Astrocyte of the cerebellum (primary cell): Measurements from ENCODE around the gene ATRIP.

Source experiments
- DNase-seq: peaks from one replicate; pipeline ENCODE4 v3.0.0-alpha.2; 2011; ENCODE audit warnings: low read depth
- H3K4me3 ChIP-seq: 2 replicates; pipeline ENCODE4 v1.5.1; 2011; ENCODE audit warnings: mild to moderate bottlenecking, low read depth, low read length, moderate library complexity
- CTCF ChIP-seq: IDR thresholded peaks from 2 replicates; pipeline ENCODE4 v1.5.1; 2012; ENCODE audit warnings: low read length, low read depth, moderate library complexity, mild to moderate bottlenecking; ENCODE audit errors: missing control alignments
- in situ Hi-C: cut with HindIII; loops from 2 replicates; pipeline ENCODE4 v1.10.0; 2017; ENCODE audit warnings: low sequenced_read_pairs

ATRIP gene

GRCh38 chr3:48410205-48411040 is 36.1 kb upstream of the ATRIP start:
- DNase-seq: no peak
- no peak overlapping the region for H3K4me3 ChIP-seq
- TF ChIP-seq CTCF: no peak
- in situ Hi-C loops: no loop called here

- no peak for DNase-seq
- H3K4me3 ChIP-seq: no peak overlapping the region
- no peak for TF ChIP-seq CTCF
- in situ Hi-C loops: no loop called here
Measured at GRCh38 chr3:48411041-48411588, 35.4 kb upstream of the ATRIP start.

DNA sequence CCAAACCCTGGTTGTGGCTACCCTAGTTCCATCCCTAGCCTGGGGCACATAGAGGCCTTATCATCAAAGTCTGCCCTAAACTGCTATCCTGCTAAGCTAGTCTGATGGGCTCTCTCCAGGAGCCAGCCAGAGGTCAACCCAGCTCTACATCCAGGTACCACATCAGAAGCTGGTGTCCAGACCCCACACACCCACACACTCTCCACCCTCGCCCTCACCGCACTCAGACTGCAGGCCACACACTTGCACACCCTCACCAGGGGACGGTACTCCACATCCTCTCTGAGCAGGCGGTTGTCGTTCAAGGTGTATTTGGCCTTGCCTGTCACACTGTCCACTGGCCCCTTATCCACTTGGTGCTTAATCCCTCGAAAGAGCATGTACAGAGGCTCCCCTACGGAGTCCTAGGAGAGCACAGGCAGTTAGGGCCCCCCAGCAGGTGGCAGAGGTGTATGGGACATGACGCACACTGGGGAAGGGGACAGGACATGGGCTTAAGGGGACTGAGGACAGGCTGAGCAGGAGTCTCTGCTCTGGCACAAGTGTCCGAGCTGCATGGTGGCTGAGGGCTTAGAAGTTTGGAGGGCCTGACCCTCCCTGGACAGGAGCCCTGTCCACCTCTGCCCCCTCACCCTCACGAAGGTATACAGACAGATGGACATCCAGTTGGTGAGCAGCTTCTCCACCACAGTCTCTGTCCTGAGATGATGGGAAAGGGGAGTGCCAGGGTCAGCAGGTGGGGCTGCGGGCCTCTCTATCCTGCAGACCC is 34.7 kb upstream of the ATRIP start:
- in situ Hi-C loops: no loop called here
- DNase-seq: no peak
- no peak overlapping the region for H3K4me3 ChIP-seq
- TF ChIP-seq CTCF: no peak

DNA sequence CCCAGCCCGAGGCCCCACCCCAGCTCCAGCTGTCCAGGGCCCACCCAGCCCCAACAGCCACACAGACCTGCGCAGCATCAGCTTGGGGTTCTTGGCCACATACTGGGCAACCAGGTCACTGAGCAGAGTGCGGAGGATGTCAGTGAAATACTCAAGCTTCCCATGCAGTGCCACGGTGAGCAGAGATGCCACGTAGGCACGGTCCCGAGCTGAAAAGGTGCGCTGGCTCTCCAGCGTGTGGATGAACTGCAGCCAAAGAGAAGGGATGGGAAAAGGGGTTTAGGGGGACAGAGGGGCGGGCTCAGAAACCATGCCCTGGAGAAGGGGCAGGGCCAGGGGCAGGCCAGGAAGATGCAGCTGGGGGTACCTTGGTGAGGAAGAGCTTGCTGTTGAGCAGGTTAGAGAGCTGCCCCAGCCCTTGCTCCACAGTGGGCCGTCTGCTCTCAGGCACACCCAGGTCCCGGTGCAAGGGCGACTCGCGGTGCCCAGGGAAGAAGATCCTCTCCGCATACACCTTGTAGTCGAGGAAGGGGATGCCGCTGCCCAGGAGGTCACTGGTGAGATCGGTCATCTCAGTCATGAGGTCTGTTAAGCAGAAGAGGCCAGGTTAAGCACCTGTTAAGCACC is 34.0 kb upstream of the ATRIP start:
- in situ Hi-C loops: no loop called here
- DNase-seq: no peak
- no peak for TF ChIP-seq CTCF

DNA sequence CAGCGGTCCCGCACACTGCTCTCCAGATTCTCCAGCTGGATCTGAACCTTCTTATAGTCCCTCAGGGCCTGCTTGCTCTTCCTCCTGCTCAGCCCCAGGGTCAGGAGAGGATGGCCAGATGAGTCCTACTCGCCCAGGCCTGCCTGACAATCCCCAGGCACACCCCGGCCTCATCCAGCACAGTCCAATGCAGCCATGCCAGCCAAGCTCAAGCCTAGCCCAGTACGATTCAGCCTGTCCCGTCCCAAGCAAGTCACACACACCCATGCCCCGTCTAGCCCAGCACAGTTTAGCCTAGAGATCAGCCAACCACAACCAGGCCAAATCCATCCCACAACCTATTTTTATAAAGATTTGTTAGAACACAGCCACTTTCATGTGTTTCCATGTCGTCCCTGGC is 33.5 kb upstream of the ATRIP start:
- in situ Hi-C loops: no loop called here
- DNase-seq: no peak
- no peak for TF ChIP-seq CTCF
- no peak overlapping the region for H3K4me3 ChIP-seq

More for the DNA sequence above, 34.0 kb upstream of the ATRIP start:
- no peak overlapping the region for H3K4me3 ChIP-seq

DNA sequence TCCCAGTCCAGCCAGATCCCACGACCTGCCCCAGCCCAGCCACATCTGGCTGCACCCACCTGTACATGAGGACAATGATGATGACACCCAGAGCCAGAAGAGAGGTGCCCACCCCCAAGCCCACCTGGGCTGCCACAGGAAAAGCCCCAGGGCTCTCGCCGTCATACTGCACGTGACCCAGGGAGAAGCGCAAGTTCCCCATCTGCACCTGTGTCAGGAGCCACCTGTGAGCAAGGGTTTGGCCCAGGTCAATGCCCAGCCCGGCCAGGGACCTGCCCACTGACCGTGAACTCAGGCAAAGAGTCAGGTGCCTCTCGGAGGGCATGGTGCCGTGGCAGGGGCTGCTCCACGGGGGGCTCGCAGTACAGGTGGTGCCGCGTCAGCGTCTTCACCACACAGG is 32.9 kb upstream of the ATRIP start:
- in situ Hi-C loops: no loop called here
- DNase-seq: no peak
- H3K4me3 ChIP-seq: no peak overlapping the region
- no peak for TF ChIP-seq CTCF
